KMS-11 (cell line): ENCODE results near the gene FAM13C.

Experiments
- H2AFZ ChIP-seq: fragments of 200-600 bp; sonication (generic); 2 replicates; pipeline ENCODE4 v1.6.1; 2016; ENCODE audit warnings: antibody characterized with exemption, mixed run types, low read depth
- H3K27ac ChIP-seq: fragments of 200-600 bp; sonication (generic); 2 replicates; pipeline ENCODE4 v1.6.1; 2016; ENCODE audit warnings: mild to moderate bottlenecking, mixed run types
- H3K27me3 ChIP-seq: fragments of 200-600 bp; sonication (generic); 2 replicates; pipeline ENCODE4 v1.6.1; 2017; ENCODE audit warnings: mild to moderate bottlenecking, low read depth, mixed run types, moderate library complexity; ENCODE audit not compliant: insufficient read depth
- H3K36me3 ChIP-seq: fragments of 200-600 bp; sonication (generic); 2 replicates; pipeline ENCODE4 v1.6.1; 2017; ENCODE audit warnings: mild to moderate bottlenecking, mixed run types; ENCODE audit not compliant: insufficient read depth
- H3K4me1 ChIP-seq: fragments of 200-600 bp; sonication (generic); 2 replicates; pipeline ENCODE4 v1.6.1; 2016; ENCODE audit warnings: mild to moderate bottlenecking, low read depth, mixed run types; ENCODE audit not compliant: poor library complexity, severe bottlenecking
- H3K4me2 ChIP-seq: fragments of 200-600 bp; sonication (generic); 2 replicates; pipeline ENCODE4 v1.7.0; 2016; ENCODE audit warnings: mild to moderate bottlenecking, mixed run types
- H3K4me3 ChIP-seq: fragments of 200-600 bp; sonication (generic); IDR thresholded peaks from 2 replicates; pipeline ENCODE4 v1.6.1; 2017; ENCODE audit warnings: low read depth, low read length, mixed read lengths; ENCODE audit not compliant: insufficient read depth
- H3K79me2 ChIP-seq: fragments of 200-600 bp; sonication (generic); 2 replicates; pipeline ENCODE4 v1.6.1; 2016; ENCODE audit warnings: low read depth, mixed run types; ENCODE audit not compliant: insufficient read depth
- H3K9ac ChIP-seq: fragments of 200-600 bp; sonication (generic); 2 replicates; pipeline ENCODE4 v1.6.1; 2016; ENCODE audit warnings: mild to moderate bottlenecking, mixed run types
- H4K20me1 ChIP-seq: fragments of 200-600 bp; sonication (generic); 2 replicates; pipeline ENCODE4 v1.6.1; 2016; ENCODE audit warnings: mild to moderate bottlenecking, mixed run types; ENCODE audit not compliant: insufficient read depth
- CTCF ChIP-seq: fragments of 200-600 bp; sonication (generic); conservative IDR thresholded peaks from 2 replicates; pipeline ENCODE4 v1.6.1; 2017; ENCODE audit warnings: low read depth, mild to moderate bottlenecking, antibody characterized with exemption, low read length, moderate library complexity, mixed read lengths

The FAM13C gene

GRCh38 chr10:59342000-59342399, 20.3 kb downstream of the FAM13C start:
- no peak overlapping the region for H3K4me3 ChIP-seq
- no peak overlapping the region for H3K4me2 ChIP-seq
- no peaks in the 10 kb centered on the region for H3K27me3 ChIP-seq
- TF ChIP-seq CTCF, result no peak
- H3K9ac ChIP-seq, result no peak overlapping the region
- no peaks in the 10 kb centered on the region for H3K36me3 ChIP-seq
- H2AFZ ChIP-seq, result no peak overlapping the region
- H3K27ac ChIP-seq, result no peak overlapping the region
- H3K4me1 ChIP-seq, result no peaks in the 10 kb centered on the region
- H4K20me1 ChIP-seq, result no peaks in the 10 kb centered on the region
- no peaks in the 10 kb centered on the region for H3K79me2 ChIP-seq

- Histone ChIP-seq H3K4me2 (no peak overlapping the region), H3K4me1 (no peaks in the 10 kb centered on the region), H3K79me2 (no peaks in the 10 kb centered on the region), H3K27ac (no peak overlapping the region), H3K4me3 (no peak overlapping the region), H3K9ac (no peak overlapping the region), H2AFZ (no peak overlapping the region), H3K27me3 (no peaks in the 10 kb centered on the region), H3K36me3 (no peaks in the 10 kb centered on the region), H4K20me1 (no peaks in the 10 kb centered on the region)
- TF ChIP-seq CTCF, result no peak
These were observed 22.1 kb downstream of the FAM13C start for GRCh38 chr10:59340285-59340684.

- TF ChIP-seq CTCF, result no peak
- Histone ChIP-seq H3K27ac (no peak overlapping the region), H3K27me3 (no peaks in the 10 kb centered on the region)
These were observed 23.0 kb downstream of the FAM13C start for GRCh38 chr10:59339351-59339750.

GRCh38 chr10:59337201-59337652, 25.1 kb downstream of the FAM13C start:
- no peak for TF ChIP-seq CTCF
- Histone ChIP-seq H2AFZ (no peak overlapping the region), H3K4me2 (no peak overlapping the region), H4K20me1 (no peaks in the 10 kb centered on the region), H3K79me2 (no peaks in the 10 kb centered on the region), H3K9ac (no peak overlapping the region), H3K4me1 (no peaks in the 10 kb centered on the region), H3K27me3 (no peaks in the 10 kb centered on the region), H3K36me3 (no peaks in the 10 kb centered on the region), H3K27ac (no peak overlapping the region), H3K4me3 (no peak overlapping the region)

More at GRCh38 chr10:59339351-59339750, 23.0 kb downstream of the FAM13C start:
- Histone ChIP-seq H3K4me1 (no peaks in the 10 kb centered on the region), H2AFZ (no peak overlapping the region), H3K9ac (no peak overlapping the region), H3K4me2 (no peak overlapping the region), H3K36me3 (no peaks in the 10 kb centered on the region), H3K4me3 (no peak overlapping the region), H3K79me2 (no peaks in the 10 kb centered on the region), H4K20me1 (no peaks in the 10 kb centered on the region)
